Transverse colon (tissue), 3 donors: ENCODE measurements around the gene LAMA2.

ENCODE experiments used
- CTCF ChIP-seq, 5 experiments: fragments of 200-600 bp in 3 of 5; fragments of 450-650 bp in 2 of 5; sonication (generic) in 3 of 5; IDR thresholded peaks; 1 replicate in 2 of 5; 2 replicates in 3 of 5; pipeline ENCODE4 v1.5.1; 2016 to 2017; ENCODE audit warnings: antibody characterized with exemption in 5 of 5, inconsistent platforms in 3 of 5, mild to moderate bottlenecking in 2 of 5, moderate library complexity in 1 of 5
- POLR2A ChIP-seq: fragments of 450-650 bp; IDR thresholded peaks from one replicate; pipeline ENCODE4 v1.6.1; 2016; ENCODE audit warnings: antibody characterized with exemption, mild to moderate bottlenecking, moderate library complexity

DNA sequence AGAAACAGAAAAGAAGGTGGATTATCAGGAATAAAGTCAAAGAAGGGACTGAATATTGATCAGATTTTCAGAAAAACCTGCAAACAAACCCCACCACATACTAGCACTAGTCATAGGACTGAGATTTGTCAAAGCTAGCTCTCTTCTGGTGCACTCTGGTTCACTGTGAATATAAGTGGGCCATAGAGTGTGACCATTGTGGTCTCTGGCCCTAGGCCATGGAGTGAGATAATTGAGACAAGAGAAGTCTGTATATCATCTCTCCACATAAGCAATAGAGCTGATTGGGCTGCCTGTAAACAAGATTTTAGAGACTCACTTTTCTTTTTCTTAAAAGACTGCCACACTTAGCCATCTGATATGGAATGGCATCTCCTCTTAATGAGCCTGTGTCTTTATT, 247.2 kb downstream of the LAMA2 start:
- TF ChIP-seq CTCF (IDR thresholded peaks at IDR 0.05): no peak
- no peak for TF ChIP-seq POLR2A
